ENCODE results near the gene DDX27. TPM values are rescaled to one million over a fixed set of nuclear protein-coding genes. Genes with fewer than 3 reads are reported as not detected.
A peak's percentile ranks its signal among the peaks of the same experiment; 100 is the strongest.

Gene DDX27
- total RNA-seq, 2 experiments from 2014 or later, result 116 to 126 TPM

- Mint-ChIP-seq H3K9me3 (peaks cover 38% of the 10 kb centered on the region), H3K36me3 (ENCODE audit: low read depth) (peaks cover 100% of the 10 kb centered on the region), H3K27me3 (peaks cover 4% of the 10 kb centered on the region), H3K27ac (peak overlapping the region; percentile 93), H3K4me1 (ENCODE audit: low read depth) (peaks cover 65% of the 10 kb centered on the region), H3K4me3 (peak overlapping the region; percentile 80)
- CTCF ChIA-PET, result no interaction called here
- Histone ChIP-seq H3K27ac (ENCODE audit: low read depth in 1 of 2, low read length in 2 of 2) (peak overlapping the region in 1 of 2 donors; percentile 39), H3K4me1 (ENCODE audit: insufficient read depth, low read length) (peaks cover 50% of the 10 kb centered on the region), H3K4me3 (ENCODE audit: low read length) (no peak overlapping the region), H3K9me3 (ENCODE audit: control insufficient read depth in 1 of 2, insufficient read depth in 1 of 2, low read length in 2 of 2) (peaks cover 32 to 86% of the 10 kb centered on the region in 2 experiments), H3K27me3 (ENCODE audit: control insufficient read depth in 1 of 2, insufficient read depth in 2 of 2, low read length in 2 of 2) (no peaks in the 10 kb centered on the region), H3K36me3 (ENCODE audit: insufficient read depth, low read length) (peaks cover 93% of the 10 kb centered on the region)
- ATAC-seq (ENCODE audit: poor library complexity) (no peak), DNase-seq (peak in 3 of 14 experiments; percentile 45 to 65 (median 51))
- intact Hi-C loops (cut with DNase I, micrococcal nuclease), result no loop called here
- no peak for TF ChIP-seq CTCF (IDR thresholded peaks at IDR 0.05)
- POLR2A ChIA-PET, result interaction anchor here (1.2 to 2.6 kb wide), 5 partner anchors 9 to 653 kb away, joined by 3 to 8 read pairs (median 3); partner anchors contain the start of gene RNF114
These were observed 64.0 kb downstream of the DDX27 start for GRCh38 chr20:49283176-49283702.

- POLR2A ChIA-PET, result interaction anchor here (1.2 to 2.6 kb wide), 3 partner anchors 11 to 653 kb away, joined by 3 to 8 read pairs (median 3); partner anchors contain the start of gene RNF114
- H3K4me3 Mint-ChIP-seq, result peak overlapping the region; percentile 54
- CTCF ChIA-PET, result no interaction called here
- peaks cover 57% of the 10 kb centered on the region for H3K4me1 Mint-ChIP-seq (ENCODE audit: low read depth)
- peaks cover 38% of the 10 kb centered on the region for H3K9me3 Mint-ChIP-seq
- no peak for TF ChIP-seq CTCF (IDR thresholded peaks at IDR 0.05)
- peak overlapping the region; percentile 93 for H3K27ac Mint-ChIP-seq
- H3K36me3 ChIP-seq (ENCODE audit: insufficient read depth, low read length), result peaks cover 100% of the 10 kb centered on the region
- peak overlapping the region in 1 of 2 donors; percentile 39 for H3K27ac ChIP-seq (ENCODE audit: low read depth in 1 of 2, low read length in 2 of 2)
- no peak for DNase-seq
- intact Hi-C loops (cut with DNase I, micrococcal nuclease), result no loop called here
- no peak overlapping the region for H3K4me3 ChIP-seq (ENCODE audit: low read length)
- H3K27me3 Mint-ChIP-seq, result no peaks in the 10 kb centered on the region
- ATAC-seq (ENCODE audit: poor library complexity), result no peak
- peaks cover 100% of the 10 kb centered on the region for H3K36me3 Mint-ChIP-seq (ENCODE audit: low read depth)
- peaks cover 34 to 92% of the 10 kb centered on the region in 2 experiments for H3K9me3 ChIP-seq (ENCODE audit: control insufficient read depth in 1 of 2, insufficient read depth in 1 of 2, low read length in 2 of 2)
- peaks cover 44% of the 10 kb centered on the region for H3K4me1 ChIP-seq (ENCODE audit: insufficient read depth, low read length)
- no peaks in the 10 kb centered on the region for H3K27me3 ChIP-seq (ENCODE audit: control insufficient read depth in 1 of 2, insufficient read depth in 2 of 2, low read length in 2 of 2)
These were observed 64.7 kb downstream of the DDX27 start for GRCh38 chr20:49283703-49284625.

- Mint-ChIP-seq H3K36me3 (ENCODE audit: low read depth) (peaks cover 100% of the 10 kb centered on the region), H3K27ac (no peak overlapping the region), H3K4me3 (no peak overlapping the region), H3K27me3 (no peaks in the 10 kb centered on the region), H3K9me3 (peaks cover 38% of the 10 kb centered on the region), H3K4me1 (ENCODE audit: low read depth) (peaks cover 50% of the 10 kb centered on the region)
- Histone ChIP-seq H3K4me3 (ENCODE audit: low read length) (no peak overlapping the region), H3K4me1 (ENCODE audit: insufficient read depth, low read length) (peaks cover 36% of the 10 kb centered on the region), H3K27ac (ENCODE audit: low read depth in 1 of 2, low read length in 2 of 2) (no peak overlapping the region), H3K36me3 (ENCODE audit: insufficient read depth, low read length) (peaks cover 99% of the 10 kb centered on the region), H3K9me3 (ENCODE audit: control insufficient read depth in 1 of 2, insufficient read depth in 1 of 2, low read length in 2 of 2) (peaks cover 32 to 88% of the 10 kb centered on the region in 2 experiments), H3K27me3 (ENCODE audit: control insufficient read depth in 1 of 2, insufficient read depth in 2 of 2, low read length in 2 of 2) (no peaks in the 10 kb centered on the region)
- DNase-seq (no peak), ATAC-seq (ENCODE audit: poor library complexity) (no peak)
- ChIA-PET CTCF (no interaction called here), POLR2A (no interaction called here)
- intact Hi-C loops (cut with DNase I, micrococcal nuclease), result no loop called here
- TF ChIP-seq CTCF (IDR thresholded peaks at IDR 0.05), result no peak
These were observed 65.6 kb downstream of the DDX27 start for GRCh38 chr20:49284818-49285217.
